CD8-positive, alpha-beta memory T cell (primary cell): Measurements from ENCODE around the gene DSTN. TPM values are rescaled to one million over a fixed set of nuclear protein-coding genes. Genes with fewer than 3 reads are reported as not detected.

ENCODE experiments used
- CTCF ChIA-PET: fragments of 350-600 bp; sonication (Branson Sonifier 250); formaldehyde crosslinking; loops from one replicate; lab custom pipeline; 2021; ENCODE audit warnings: antibody characterized with exemption; lab: Charles Lee
- POLR2A ChIA-PET: fragments of 350-600 bp; sonication (Branson Sonifier 250); formaldehyde crosslinking; loops from one replicate; lab custom pipeline; 2021; ENCODE audit warnings: antibody characterized with exemption; lab: Charles Lee
- DNase-seq, 5 donors: peaks; one replicate each; pipeline versions ENCODE4 v3.0.0 to v3.0.0-alpha.2; 2020 to 2022; ENCODE audit warnings: mixed read lengths in 1 of 5
- H3K27ac ChIP-seq: one replicate; pipeline ENCODE4 v1.7.0; 2013; ENCODE audit warnings: low read depth, mild to moderate bottlenecking, low read length, moderate library complexity
- H3K27me3 ChIP-seq: 2 replicates; pipeline ENCODE4 v1.7.0; 2013; ENCODE audit warnings: low read length, mild to moderate bottlenecking; ENCODE audit not compliant: insufficient read depth, poor library complexity, severe bottlenecking
- H3K36me3 ChIP-seq: 2 replicates; pipeline ENCODE4 v1.7.0; 2013; ENCODE audit warnings: mild to moderate bottlenecking, low read length, moderate library complexity; ENCODE audit not compliant: insufficient read depth
- H3K4me1 ChIP-seq: 2 replicates; pipeline ENCODE4 v1.7.0; 2013; ENCODE audit warnings: mild to moderate bottlenecking, low read length, moderate library complexity; ENCODE audit not compliant: insufficient read depth
- H3K4me3 ChIP-seq: 2 replicates; pipeline ENCODE4 v1.7.0; 2013; ENCODE audit warnings: mild to moderate bottlenecking, low read length
- H3K9me3 ChIP-seq: 2 replicates; pipeline ENCODE4 v1.7.0; 2013; ENCODE audit warnings: mild to moderate bottlenecking, low read length
- H3K27ac Mint-ChIP-seq, 8 donors: one replicate each; pipeline ENCODE4 v1.8.0; 2020 to 2021; ENCODE audit warnings: mixed read lengths in 8 of 8, mild to moderate bottlenecking in 6 of 8, inconsistent platforms in 3 of 8, moderate library complexity in 3 of 8
- H3K27me3 Mint-ChIP-seq, 2 donors: one replicate each; pipeline ENCODE4 v1.8.0; 2020 to 2021; ENCODE audit warnings: mixed read lengths in 2 of 2, mild to moderate bottlenecking in 1 of 2, moderate library complexity in 1 of 2
- H3K36me3 Mint-ChIP-seq, 3 donors: one replicate each; pipeline ENCODE4 v1.8.0; 2020 to 2021; ENCODE audit warnings: mixed read lengths in 3 of 3, inconsistent platforms in 1 of 3, mild to moderate bottlenecking in 1 of 3
- H3K4me1 Mint-ChIP-seq, 3 donors: one replicate each; pipeline ENCODE4 v1.8.0; 2020 to 2021; ENCODE audit warnings: mixed read lengths in 3 of 3, inconsistent platforms in 1 of 3, mild to moderate bottlenecking in 1 of 3
- H3K4me3 Mint-ChIP-seq, 7 donors: one replicate each; pipeline ENCODE4 v1.8.0; 2020 to 2021; ENCODE audit warnings: mixed read lengths in 7 of 7, mild to moderate bottlenecking in 6 of 7, moderate library complexity in 4 of 7, inconsistent platforms in 2 of 7
- H3K9me3 Mint-ChIP-seq, 5 donors: one replicate each; pipeline ENCODE4 v1.8.0; 2020 to 2022; ENCODE audit warnings: mixed read lengths in 5 of 5, mild to moderate bottlenecking in 3 of 5, moderate library complexity in 2 of 5, inconsistent platforms in 1 of 5
- polyA plus RNA-seq: library from polyadenylated mRNA; unstranded; fragments of 300-500 nt; fragmentation: Illumina TruSeq; gene quantifications from one replicate; pipeline ENCODE4 v1.2.3, GENCODE V29; 2021
- total RNA-seq, 2 experiments: library from RNA; stranded (reverse); gene quantifications; one replicate each; pipeline ENCODE4 v1.2.3, GENCODE V29; 2021

Gene DSTN
- total and polyA plus RNA-seq, 3 experiments from 2014 or later, result 66.4 to 135 (median 66.9) TPM

GRCh38 chr20:17610566-17611289 is 40.9 kb downstream of the DSTN start:
- DNase-seq, result peak; percentile 34 to 74 (median 68)
- Mint-ChIP-seq H3K4me1 (peaks cover 35 to 51% (median 36%) of the 10 kb centered on the region in 3 donors), H3K9me3 (no peaks in the 10 kb centered on the region), H3K27me3 (no peaks in the 10 kb centered on the region), H3K4me3 (peak overlapping the region; percentile 23 to 84 (median 71)), H3K27ac (peak overlapping the region; percentile 87 to 99 (median 94)), H3K36me3 (peaks cover 0 to 24% (median 4%) of the 10 kb centered on the region in 3 donors)
- ChIA-PET CTCF (interaction anchor here (0.9 to 2.0 kb wide), 9 partner anchors 9 to 105 kb away, joined by 3 to 11 read pairs (median 4); partner anchors contain the start of gene DSTN), POLR2A (interaction anchor here (1.0 to 1.6 kb wide), 3 partner anchors 41 to 106 kb away, joined by 3 to 8 read pairs (median 5); partner anchors contain the start of genes DSTN and RRBP1)
- peak overlapping the region; percentile 32 for H3K4me3 ChIP-seq
- no peaks in the 10 kb centered on the region for H3K27me3 ChIP-seq
- peaks cover 42% of the 10 kb centered on the region for H3K4me1 ChIP-seq
- H3K9me3 ChIP-seq, result no peaks in the 10 kb centered on the region
- H3K27ac ChIP-seq, result no peak overlapping the region
- no peaks in the 10 kb centered on the region for H3K36me3 ChIP-seq

- DNase-seq, result peak in 2 of 5 donors; percentile 25 to 50
- Mint-ChIP-seq H3K4me3 (peak overlapping the region in 5 of 7 donors; percentile 7 to 84 (median 31)), H3K4me1 (peaks cover 35 to 51% (median 36%) of the 10 kb centered on the region in 3 donors), H3K27me3 (no peaks in the 10 kb centered on the region), H3K9me3 (no peaks in the 10 kb centered on the region), H3K36me3 (peaks cover 0 to 22% (median 4%) of the 10 kb centered on the region in 3 donors), H3K27ac (peak overlapping the region in 7 of 8 donors; percentile 87 to 99 (median 97))
- Histone ChIP-seq H3K27ac (no peak overlapping the region), H3K4me1 (peaks cover 42% of the 10 kb centered on the region), H3K27me3 (no peaks in the 10 kb centered on the region), H3K36me3 (no peaks in the 10 kb centered on the region), H3K4me3 (peak overlapping the region; percentile 32), H3K9me3 (no peaks in the 10 kb centered on the region)
- ChIA-PET CTCF (interaction anchor here (0.9 to 2.0 kb wide), 9 partner anchors 9 to 106 kb away, joined by 3 to 11 read pairs (median 4); partner anchors contain the start of gene DSTN), POLR2A (interaction anchor here (1.6 kb wide), 1 partner anchor 41 kb away, joined by 8 read pairs; the partner anchor contains the start of gene DSTN)
Measured at GRCh38 chr20:17611290-17611539, 41.3 kb downstream of the DSTN start.

GRCh38 chr20:17611540-17612286 is 41.8 kb downstream of the DSTN start:
- ChIA-PET CTCF (interaction anchor here (1.2 to 2.0 kb wide), 5 partner anchors 10 to 106 kb away, joined by 3 to 11 read pairs (median 4); partner anchors contain the start of gene RRBP1), POLR2A (interaction anchor here (0.9 to 1.6 kb wide), 3 partner anchors 42 to 71 kb away, joined by 3 to 8 read pairs (median 4); partner anchors contain the start of genes DSTN and RRBP1)
- Mint-ChIP-seq H3K27me3 (no peaks in the 10 kb centered on the region), H3K36me3 (peaks cover 0 to 17% (median 4%) of the 10 kb centered on the region in 3 donors), H3K4me1 (peaks cover 35 to 51% (median 36%) of the 10 kb centered on the region in 3 donors), H3K27ac (peak overlapping the region; percentile 87 to 99 (median 98)), H3K4me3 (peak overlapping the region; percentile 7 to 82 (median 75)), H3K9me3 (no peaks in the 10 kb centered on the region)
- H3K4me3 ChIP-seq, result peak overlapping the region; percentile 32
- H3K27ac ChIP-seq, result peak overlapping the region; percentile 46
- peak in 1 of 5 donors; percentile 33 for DNase-seq
- no peaks in the 10 kb centered on the region for H3K27me3 ChIP-seq
- no peaks in the 10 kb centered on the region for H3K9me3 ChIP-seq
- H3K4me1 ChIP-seq, result peaks cover 42% of the 10 kb centered on the region
- no peaks in the 10 kb centered on the region for H3K36me3 ChIP-seq

- Histone ChIP-seq H3K4me1 (peaks cover 42% of the 10 kb centered on the region), H3K9me3 (no peaks in the 10 kb centered on the region), H3K27ac (peak overlapping the region; percentile 46), H3K36me3 (no peaks in the 10 kb centered on the region), H3K4me3 (no peak overlapping the region), H3K27me3 (no peaks in the 10 kb centered on the region)
- Mint-ChIP-seq H3K27me3 (no peaks in the 10 kb centered on the region), H3K36me3 (peaks cover 0 to 13% (median 4%) of the 10 kb centered on the region in 3 donors), H3K4me3 (peak overlapping the region; percentile 27 to 82 (median 75)), H3K4me1 (peaks cover 36 to 51% (median 36%) of the 10 kb centered on the region in 3 donors), H3K27ac (peak overlapping the region; percentile 87 to 99 (median 98)), H3K9me3 (no peaks in the 10 kb centered on the region)
- ChIA-PET CTCF (interaction anchor here (0.9 to 1.4 kb wide), 2 partner anchors 70 to 108 kb away, joined by 3 to 4 read pairs; partner anchors contain the start of gene RRBP1), POLR2A (interaction anchor here (0.7 to 1.0 kb wide), 3 partner anchors 42 to 82 kb away, joined by 3 to 4 read pairs (median 3); partner anchors contain the start of genes BFSP1, DSTN and RRBP1)
- peak; percentile 43 to 81 (median 67) for DNase-seq
Measured at GRCh38 chr20:17612287-17612991, 42.6 kb downstream of the DSTN start.

- no peaks in the 10 kb centered on the region for H3K27me3 ChIP-seq
- peaks cover 42% of the 10 kb centered on the region for H3K4me1 ChIP-seq
- H3K27ac Mint-ChIP-seq, result peak overlapping the region; percentile 87 to 99 (median 98)
- CTCF ChIA-PET, result interaction anchor here (0.9 to 1.4 kb wide), 2 partner anchors 69 to 109 kb away, joined by 3 to 4 read pairs; partner anchors contain the start of gene RRBP1
- H3K4me3 ChIP-seq, result no peak overlapping the region
- peaks cover 32 to 51% (median 37%) of the 10 kb centered on the region in 3 donors for H3K4me1 Mint-ChIP-seq
- H3K27ac ChIP-seq, result peak overlapping the region; percentile 46
- H3K4me3 Mint-ChIP-seq, result peak overlapping the region in 1 of 7 donors; percentile 75
- DNase-seq, result no peak
- H3K27me3 Mint-ChIP-seq, result no peaks in the 10 kb centered on the region
- H3K9me3 ChIP-seq, result no peaks in the 10 kb centered on the region
- H3K9me3 Mint-ChIP-seq, result no peaks in the 10 kb centered on the region
- H3K36me3 Mint-ChIP-seq, result peaks cover 0 to 9% (median 1%) of the 10 kb centered on the region in 3 donors
- no peaks in the 10 kb centered on the region for H3K36me3 ChIP-seq
- POLR2A ChIA-PET, result interaction anchor here (0.7 to 1.0 kb wide), 3 partner anchors 43 to 82 kb away, joined by 3 to 4 read pairs (median 3); partner anchors contain the start of genes BFSP1, DSTN and RRBP1
Measured at GRCh38 chr20:17612992-17613327, 43.1 kb downstream of the DSTN start.

GRCh38 chr20:17613328-17614175 is 43.7 kb downstream of the DSTN start:
- CTCF ChIA-PET, result interaction anchor here (0.9 to 1.4 kb wide), 4 partner anchors 44 to 109 kb away, joined by 3 to 6 read pairs (median 4); partner anchors contain the start of genes DSTN and RRBP1
- Mint-ChIP-seq H3K27ac (peak overlapping the region in 7 of 8 donors; percentile 87 to 99 (median 97)), H3K4me1 (peaks cover 30 to 51% (median 37%) of the 10 kb centered on the region in 3 donors), H3K9me3 (no peaks in the 10 kb centered on the region), H3K4me3 (no peak overlapping the region), H3K36me3 (peaks cover 0 to 11% (median 1%) of the 10 kb centered on the region in 3 donors), H3K27me3 (no peaks in the 10 kb centered on the region)
- POLR2A ChIA-PET, result no interaction called here
- H3K27me3 ChIP-seq, result no peaks in the 10 kb centered on the region
- peak in 1 of 5 donors; percentile 40 for DNase-seq
- no peaks in the 10 kb centered on the region for H3K36me3 ChIP-seq
- H3K4me1 ChIP-seq, result peaks cover 42% of the 10 kb centered on the region
- no peak overlapping the region for H3K27ac ChIP-seq
- H3K4me3 ChIP-seq, result no peak overlapping the region
- no peaks in the 10 kb centered on the region for H3K9me3 ChIP-seq
